ENCODE results near the gene FGF11.

DNA sequence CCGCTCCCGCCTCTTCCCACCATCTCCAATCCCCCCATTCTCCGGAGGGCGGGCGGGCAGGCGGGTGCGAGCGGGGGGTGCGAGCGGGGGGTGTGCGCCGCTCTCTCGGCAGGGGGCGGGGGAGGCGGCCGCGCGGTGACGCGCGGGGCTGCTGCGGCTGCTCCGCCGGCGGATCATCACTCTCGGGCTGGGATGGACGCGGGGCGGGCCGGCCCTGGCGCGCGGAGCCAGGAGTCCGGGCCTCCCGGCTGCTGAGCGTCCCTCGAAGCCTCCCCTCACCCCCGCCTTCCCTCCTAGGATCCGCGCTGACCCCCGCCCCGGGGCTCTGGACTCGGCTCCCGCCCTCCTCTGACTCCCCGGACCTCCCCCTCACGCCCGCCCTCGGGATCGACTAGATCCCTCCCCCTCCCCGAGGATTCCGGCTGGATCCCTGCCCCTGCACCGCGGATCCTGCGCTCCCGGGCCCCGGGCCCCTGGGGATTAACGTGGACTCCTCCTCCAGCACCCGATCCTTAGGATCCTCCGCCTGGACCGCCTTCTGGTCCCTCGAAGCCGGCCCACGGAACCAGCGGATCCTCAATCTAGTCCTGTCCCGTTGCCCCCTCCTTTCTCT, 34.5 kb upstream of the FGF11 start:
- TF ChIP-seq EZH2phosphoT487 (IDR thresholded peaks at IDR 0.05; ENCODE audit: insufficient read depth, low read depth): no peak
- TF ChIP-seq EZH2 (IDR thresholded peaks at IDR 0.05; ENCODE audit: insufficient read depth, poor library complexity, severe bottlenecking): no peak
